GM12892 (cell line): ENCODE results near the gene TNFRSF13B.

Experiments
- POLR2A ChIP-seq: IDR thresholded peaks from 2 replicates; pipeline ENCODE4 v1.6.1; 2011; ENCODE audit warnings: low read depth, low read length, control low read depth
- TAF1 ChIP-seq: IDR thresholded peaks from 2 replicates; pipeline ENCODE4 v1.6.1; 2011; ENCODE audit warnings: low read depth, mild to moderate bottlenecking, control low read depth, low read length, borderline replicate concordance

DNA sequence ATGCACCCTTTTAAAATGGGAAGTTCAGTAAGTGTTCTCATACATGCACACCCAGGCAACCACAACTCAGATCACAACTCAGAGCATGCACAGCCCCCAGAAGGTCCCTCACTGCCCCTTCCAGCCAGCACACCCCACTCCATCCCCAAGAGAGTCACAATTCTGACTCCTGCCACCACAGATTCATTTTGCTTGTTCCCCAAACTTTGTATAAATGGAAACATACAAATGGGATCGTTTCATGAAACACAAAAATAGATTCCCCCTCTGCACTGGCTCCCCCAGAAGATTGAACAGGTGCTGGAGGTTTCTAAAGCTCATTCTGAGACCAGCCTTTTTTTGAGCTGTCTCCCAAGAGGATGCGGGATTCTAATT, 3.3 kb upstream of the TNFRSF13B start:
- no peak; the same call in 1 of the 2 replicates for TF ChIP-seq POLR2A
- TF ChIP-seq TAF1, result no peak
